Suprapubic skin (tissue), 4 donors: ENCODE results near the gene ZNF428. TPM values are rescaled to one million over a fixed set of nuclear protein-coding genes. Genes with fewer than 3 reads are reported as not detected.

Experiments used
- DNase-seq, 2 donors: peaks; one replicate each; pipeline ENCODE4 v3.0.0-alpha.2; 2019; ENCODE audit warnings: low spot score in 2 of 2
- H3K27ac ChIP-seq: fragments of 200-600 bp; sonication (generic); one replicate; pipeline ENCODE4 v1.5.1; 2019
- H3K27me3 ChIP-seq: fragments of 200-600 bp; sonication (generic); one replicate; pipeline ENCODE4 v1.5.1; 2019
- H3K36me3 ChIP-seq: fragments of 200-600 bp; sonication (generic); one replicate; pipeline ENCODE4 v1.5.1; 2019
- H3K4me1 ChIP-seq: fragments of 200-600 bp; sonication (generic); one replicate; pipeline ENCODE4 v1.5.1; 2019
- H3K4me3 ChIP-seq: fragments of 200-600 bp; sonication (generic); one replicate; pipeline ENCODE4 v1.5.1; 2019; ENCODE audit warnings: mild to moderate bottlenecking
- H3K9me3 ChIP-seq: fragments of 200-600 bp; sonication (generic); one replicate; pipeline ENCODE4 v1.5.1; 2019
- CTCF ChIP-seq, 2 donors: fragments of 200-600 bp in 1 of 2; fragments of 450-650 bp in 1 of 2; sonication (generic) in 1 of 2; IDR thresholded peaks; one replicate each; pipeline ENCODE4 v1.5.1; 2016 to 2019; ENCODE audit warnings: antibody characterized with exemption in 2 of 2, mild to moderate bottlenecking in 1 of 2, moderate library complexity in 1 of 2
- EP300 ChIP-seq: sonication (generic); formaldehyde crosslinking; IDR thresholded peaks from one replicate; pipeline ENCODE4 v1.6.1; 2017; ENCODE audit warnings: antibody characterized with exemption
- POLR2A ChIP-seq, 2 donors: fragments of 450-650 bp; IDR thresholded peaks; one replicate each; pipeline ENCODE4 v1.6.1; 2017; ENCODE audit warnings: antibody characterized with exemption in 2 of 2, mild to moderate bottlenecking in 2 of 2, moderate library complexity in 2 of 2
- POLR2AphosphoS5 ChIP-seq, 3 donors: sonication (generic); formaldehyde crosslinking; IDR thresholded peaks; one replicate each; pipeline ENCODE4 v1.6.1; 2017; ENCODE audit warnings: antibody characterized with exemption in 3 of 3
- WGBS: methylation state at CpG from one replicate; pipeline ENCODE4 v1.1.5; 2018; 5-methylcytosine and 5-hydroxymethylcytosine counted together
- total RNA-seq, 4 donors: library from RNA; depleted of rRNA; stranded (reverse); fragments of >200 nt; gene quantifications; one replicate each; pipeline ENCODE4 v1.1.0, GENCODE V29; 2016

ZNF428 gene
- total RNA-seq, 4 donors from 2014 or later = 10.6 to 19.3 (median 17.5) TPM

- no peak for DNase-seq
- 89% methylated on average over 3 of the region's 3 CpGs for WGBS
- peaks cover 39% of the 10 kb centered on the region for H3K36me3 ChIP-seq
Measured at GRCh38 chr19:43611788-43612187, 7.6 kb downstream of the ZNF428 start, which contains the start of gene SRRM5. Gene SRRM5 (plus strand): TSS chr19:43612088. CDS start chr19:43612122, 34 bp downstream.

GRCh38 chr19:43610493-43610892, 8.9 kb downstream of the ZNF428 start:
- DNase-seq = no peak
- no peaks in the 10 kb centered on the region for H3K9me3 ChIP-seq
- peaks cover 39% of the 10 kb centered on the region for H3K36me3 ChIP-seq
- H3K27ac ChIP-seq = no peak overlapping the region
- H3K4me1 ChIP-seq = peaks cover 18% of the 10 kb centered on the region
- TF ChIP-seq CTCF (IDR thresholded peaks at IDR 0.05) (no peak), EP300 (no peak), POLR2AphosphoS5 (IDR thresholded peaks at IDR 0.05) (no peak), POLR2A (IDR thresholded peaks at IDR 0.05) (no peak)
- WGBS = 82% methylated on average over 3 of the region's 3 CpGs
- H3K4me3 ChIP-seq = no peak overlapping the region
- no peaks in the 10 kb centered on the region for H3K27me3 ChIP-seq

More at GRCh38 chr19:43611788-43612187, 7.6 kb downstream of the ZNF428 start, which contains the start of gene SRRM5:
- Histone ChIP-seq H3K27me3 (no peaks in the 10 kb centered on the region), H3K9me3 (no peaks in the 10 kb centered on the region), H3K4me3 (no peak within 1 kb of the TSS), H3K27ac (no peak within 1 kb of the TSS), H3K4me1 (peaks cover 6% of the 10 kb centered on the region)
- TF ChIP-seq POLR2AphosphoS5 (IDR thresholded peaks at IDR 0.05) (no peak), CTCF (IDR thresholded peaks at IDR 0.05) (no peak), EP300 (no peak), POLR2A (IDR thresholded peaks at IDR 0.05) (no peak)

GRCh38 chr19:43609872-43610271, 9.6 kb downstream of the ZNF428 start:
- H3K4me3 ChIP-seq = no peak overlapping the region
- H3K4me1 ChIP-seq = peaks cover 24% of the 10 kb centered on the region
- TF ChIP-seq EP300 (no peak), POLR2A (IDR thresholded peaks at IDR 0.05) (no peak), POLR2AphosphoS5 (IDR thresholded peaks at IDR 0.05) (no peak), CTCF (IDR thresholded peaks at IDR 0.05) (no peak)
- no peak for DNase-seq
- no peaks in the 10 kb centered on the region for H3K9me3 ChIP-seq
- peaks cover 39% of the 10 kb centered on the region for H3K36me3 ChIP-seq
- no peaks in the 10 kb centered on the region for H3K27me3 ChIP-seq
- WGBS = 71% methylated on average over 7 of the region's 7 CpGs
- H3K27ac ChIP-seq = no peak overlapping the region

GRCh38 chr19:43607238-43608205, 11.9 kb downstream of the ZNF428 start:
- no peak for TF ChIP-seq EP300
- no peak for TF ChIP-seq CTCF (IDR thresholded peaks at IDR 0.05)
- no peak for TF ChIP-seq POLR2AphosphoS5 (IDR thresholded peaks at IDR 0.05)
- no peak for TF ChIP-seq POLR2A (IDR thresholded peaks at IDR 0.05)
- Histone ChIP-seq H3K4me1 (peaks cover 24% of the 10 kb centered on the region), H3K9me3 (no peaks in the 10 kb centered on the region), H3K36me3 (peaks cover 26% of the 10 kb centered on the region), H3K27ac (peak overlapping the region; percentile 52), H3K27me3 (no peaks in the 10 kb centered on the region), H3K4me3 (no peak overlapping the region)
- DNase-seq = no peak
- 70% methylated on average over 28 of the region's 28 CpGs for WGBS

GRCh38 chr19:43606569-43607229, 12.7 kb downstream of the ZNF428 start:
- no peak for DNase-seq
- TF ChIP-seq EP300 (no peak), POLR2AphosphoS5 (IDR thresholded peaks at IDR 0.05) (peak in 1 of 3 donors; percentile 47)
- no peaks in the 10 kb centered on the region for H3K9me3 ChIP-seq
- no peak overlapping the region for H3K4me3 ChIP-seq
- peak overlapping the region; percentile 52 for H3K27ac ChIP-seq
- 32% methylated on average over 7 of the region's 7 CpGs for WGBS
- peaks cover 24% of the 10 kb centered on the region for H3K4me1 ChIP-seq
- H3K27me3 ChIP-seq = no peaks in the 10 kb centered on the region
- peaks cover 18% of the 10 kb centered on the region for H3K36me3 ChIP-seq
